GM18505 (cell line): ENCODE data around the gene PLEKHA5.
"Not testable (repeated sequence)": the region's sequence is repeated elsewhere in the genome, so short reads cannot be mapped to it uniquely, and the experiment has no call there.

Source experiments
- ATAC-seq: cut with Tn5 transposase; IDR thresholded peaks from one replicate; pipeline ENCODE4 v1.9.1; 2021; ENCODE audit not compliant: unreplicated experiment
- POLR2A ChIP-seq: IDR thresholded peaks from 4 replicates; pipeline ENCODE4 v1.6.1; 2011; ENCODE audit warnings: borderline replicate concordance; ENCODE audit not compliant: insufficient read depth, insufficient read length; ENCODE audit errors: extremely low read depth

Gene PLEKHA5

GRCh38 chr12:19404242-19404880 is 274.8 kb downstream of the PLEKHA5 start:
- no peak for ATAC-seq
- no peak for TF ChIP-seq POLR2A

GRCh38 chr12:19409376-19409775 is 279.8 kb downstream of the PLEKHA5 start:
- no peak for TF ChIP-seq POLR2A
- no peak for ATAC-seq

- ATAC-seq: no peak
- TF ChIP-seq POLR2A: no peak
Measured at GRCh38 chr12:19410211-19410610, 280.7 kb downstream of the PLEKHA5 start.

- no peak for TF ChIP-seq POLR2A
- ATAC-seq: no peak
Measured at GRCh38 chr12:19410629-19411185, 281.2 kb downstream of the PLEKHA5 start.

- ATAC-seq: no peak
Measured at GRCh38 chr12:19411234-19412204, 282.0 kb downstream of the PLEKHA5 start.

GRCh38 chr12:19412844-19413243 is 283.3 kb downstream of the PLEKHA5 start:
- no peak for TF ChIP-seq POLR2A

More at GRCh38 chr12:19411234-19412204, 282.0 kb downstream of the PLEKHA5 start:
- TF ChIP-seq POLR2A: no peak

GRCh38 chr12:19413582-19413981 is 284.0 kb downstream of the PLEKHA5 start:
- not testable (repeated sequence) for ATAC-seq

More at GRCh38 chr12:19412844-19413243, 283.3 kb downstream of the PLEKHA5 start:
- no peak for ATAC-seq

GRCh38 chr12:19415563-19415962 is 286.0 kb downstream of the PLEKHA5 start:
- no peak for TF ChIP-seq POLR2A
- ATAC-seq: no peak

- TF ChIP-seq POLR2A: no peak
- no peak for ATAC-seq
Measured at GRCh38 chr12:19419086-19419485, 289.6 kb downstream of the PLEKHA5 start.

- ATAC-seq: no peak
- TF ChIP-seq POLR2A: no peak
Measured at GRCh38 chr12:19421503-19422282, 292.2 kb downstream of the PLEKHA5 start.

- no peak for TF ChIP-seq POLR2A
- ATAC-seq: no peak
Measured at GRCh38 chr12:19423166-19423930, 293.8 kb downstream of the PLEKHA5 start.
